Tibial nerve (tissue), 4 donors: ENCODE data around the gene CCDC85C.

ENCODE experiments used
- EP300 ChIP-seq, 2 donors: sonication (generic); formaldehyde crosslinking; IDR thresholded peaks; one replicate each; pipeline ENCODE4 v1.6.1; 2017; ENCODE audit warnings: antibody characterized with exemption in 2 of 2, mild to moderate bottlenecking in 1 of 2
- TF ChIP-seq, protein P1 (sequence below), 5 experiments: fragments of 200-600 bp in 3 of 5; fragments of 450-650 bp in 2 of 5; sonication (generic) in 3 of 5; IDR thresholded peaks; one replicate each; pipeline ENCODE4 v1.5.1; 2016 to 2019; ENCODE audit warnings: antibody characterized with exemption in 5 of 5, mild to moderate bottlenecking in 3 of 5, moderate library complexity in 2 of 5

DNA sequence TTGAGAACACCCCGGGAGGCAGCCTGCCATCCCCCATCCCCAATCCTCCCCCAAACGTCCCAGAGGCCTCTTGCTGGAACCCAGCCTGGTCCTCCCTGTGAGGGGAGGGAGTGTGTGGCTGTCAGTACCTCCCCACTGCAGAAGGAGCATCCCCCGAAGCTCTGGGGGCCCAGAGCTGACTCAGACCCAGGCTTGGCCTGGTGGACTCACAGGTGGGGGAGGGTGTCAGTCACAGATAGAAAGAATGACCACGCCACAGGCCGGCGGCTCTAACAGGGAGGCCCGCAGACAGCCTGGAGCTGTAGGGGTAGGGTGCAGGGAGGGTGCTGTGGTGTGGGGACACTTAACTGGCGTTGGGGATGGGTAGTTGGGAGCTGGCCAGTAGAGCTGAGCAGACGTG is 46.2 kb upstream of the CCDC85C start:
- TF ChIP-seq, protein P1, sequence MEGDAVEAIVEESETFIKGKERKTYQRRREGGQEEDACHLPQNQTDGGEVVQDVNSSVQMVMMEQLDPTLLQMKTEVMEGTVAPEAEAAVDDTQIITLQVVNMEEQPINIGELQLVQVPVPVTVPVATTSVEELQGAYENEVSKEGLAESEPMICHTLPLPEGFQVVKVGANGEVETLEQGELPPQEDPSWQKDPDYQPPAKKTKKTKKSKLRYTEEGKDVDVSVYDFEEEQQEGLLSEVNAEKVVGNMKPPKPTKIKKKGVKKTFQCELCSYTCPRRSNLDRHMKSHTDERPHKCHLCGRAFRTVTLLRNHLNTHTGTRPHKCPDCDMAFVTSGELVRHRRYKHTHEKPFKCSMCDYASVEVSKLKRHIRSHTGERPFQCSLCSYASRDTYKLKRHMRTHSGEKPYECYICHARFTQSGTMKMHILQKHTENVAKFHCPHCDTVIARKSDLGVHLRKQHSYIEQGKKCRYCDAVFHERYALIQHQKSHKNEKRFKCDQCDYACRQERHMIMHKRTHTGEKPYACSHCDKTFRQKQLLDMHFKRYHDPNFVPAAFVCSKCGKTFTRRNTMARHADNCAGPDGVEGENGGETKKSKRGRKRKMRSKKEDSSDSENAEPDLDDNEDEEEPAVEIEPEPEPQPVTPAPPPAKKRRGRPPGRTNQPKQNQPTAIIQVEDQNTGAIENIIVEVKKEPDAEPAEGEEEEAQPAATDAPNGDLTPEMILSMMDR (IDR thresholded peaks at IDR 0.05), result no peak
- TF ChIP-seq EP300 (IDR thresholded peaks at IDR 0.05), result no peak
